ENCODE results near the gene CYGB. TPM values are rescaled to one million over a fixed set of nuclear protein-coding genes. Genes with fewer than 3 reads are reported as not detected.

The CYGB gene
- total and polyA plus RNA-seq, 4 donors: 0.83 to 7.8 (median 1.4) TPM

DNA sequence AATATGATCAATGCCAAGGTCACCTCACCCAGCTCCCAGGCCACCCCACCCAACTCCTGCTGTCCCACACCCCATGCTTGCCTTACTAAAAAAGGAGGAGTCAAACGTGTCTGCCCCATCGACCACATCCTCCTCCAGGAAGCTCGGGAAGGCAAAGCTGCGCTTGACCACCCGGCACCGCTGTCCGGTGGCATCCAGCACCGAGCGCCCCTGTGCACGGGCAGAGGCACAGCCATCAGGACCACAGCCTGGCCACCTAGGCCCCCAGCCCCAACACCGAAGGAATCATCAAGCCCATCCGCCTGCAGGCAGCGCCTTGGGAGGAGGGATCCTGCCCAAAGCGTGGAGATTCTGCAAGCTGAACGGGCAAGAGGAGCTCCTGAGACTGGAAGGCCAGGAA is 59.9 kb downstream of the CYGB start (continued):
- no peak for TF ChIP-seq FOXA1 (IDR thresholded peaks at IDR 0.05)
- TF ChIP-seq GABPA (IDR thresholded peaks at IDR 0.05 in 1 of 2, conservative IDR thresholded peaks at IDR 0.05 in 1 of 2): no peak
- TF ChIP-seq, protein P1, sequence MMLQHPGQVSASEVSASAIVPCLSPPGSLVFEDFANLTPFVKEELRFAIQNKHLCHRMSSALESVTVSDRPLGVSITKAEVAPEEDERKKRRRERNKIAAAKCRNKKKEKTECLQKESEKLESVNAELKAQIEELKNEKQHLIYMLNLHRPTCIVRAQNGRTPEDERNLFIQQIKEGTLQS (IDR thresholded peaks at IDR 0.05): no peak
- no peak for TF ChIP-seq RXRA (IDR thresholded peaks at IDR 0.05)
- TF ChIP-seq NR2F2 (IDR thresholded peaks at IDR 0.05): no peak
- TF ChIP-seq JUND (IDR thresholded peaks at IDR 0.05): no peak

Small RNA genes lying within 50 kb of the gene (small RNA-seq; reads per million reads assigned to genes)
- gene SNORD1A (not detected), gene SNORD1B (90.2 reads per million, percentile 97 among the genes with 10 or more reads in this experiment)

Other genes starting within 250 kb of the CYGB start
- 1 to 10 TPM in 1 of 2 donors, under 1 TPM in 1; 0.56 to 6.1 TPM for gene QRICH2, start 229.4 kb downstream of the CYGB start, total RNA-seq
- gene QRICH2, start 229.4 kb downstream of the CYGB start, polyA plus RNA-seq: under 1 TPM; 0.67 TPM
- gene PRPSAP1, start 183.8 kb downstream of the CYGB start, total RNA-seq: 10 to 100 TPM; 21.4 to 78.1 TPM
- 10 to 100 TPM; 33.9 to 71.3 TPM for gene PRPSAP1, start 183.8 kb downstream of the CYGB start, polyA plus RNA-seq
- 10 to 100 TPM in 1 of 2 donors, under 1 TPM in 1; 0.92 to 11.4 TPM for gene SPHK1, start 153.1 kb downstream of the CYGB start, total RNA-seq
- 1 to 10 TPM in 1 of 2 donors, under 1 TPM in 1; 0.89 to 1.3 TPM for gene SPHK1, start 153.1 kb downstream of the CYGB start, polyA plus RNA-seq
- gene UBE2O, start 84.6 kb downstream of the CYGB start, total RNA-seq: 10 to 100 TPM; 13.1 to 71.5 TPM
- 1 to 10 TPM; 3.3 to 5.4 TPM for gene UBE2O, start 84.6 kb downstream of the CYGB start, polyA plus RNA-seq
- gene AANAT, start 70.1 kb downstream of the CYGB start, total RNA-seq: not detected
- not detected for gene AANAT, start 70.1 kb downstream of the CYGB start, polyA plus RNA-seq
- 1 to 10 TPM; 3.6 to 6.7 TPM for gene RHBDF2, start 36.3 kb downstream of the CYGB start, total RNA-seq
- gene RHBDF2, start 36.3 kb downstream of the CYGB start, polyA plus RNA-seq: 1 to 10 TPM; 2.9 to 5.6 TPM
- gene PRCD, start 2.3 kb upstream of the CYGB start, total RNA-seq: 1 to 10 TPM in 1 of 2 donors, under 1 TPM in 1; 0.75 to 1.0 TPM
- gene PRCD, start 2.3 kb upstream of the CYGB start, polyA plus RNA-seq: under 1 TPM in 1 of 2 donors, not detected in 1; 0.63 TPM
- gene ST6GALNAC2, start 48.2 kb upstream of the CYGB start, total RNA-seq: 1 to 10 TPM; 1.3 to 2.6 TPM
- gene ST6GALNAC2, start 48.2 kb upstream of the CYGB start, polyA plus RNA-seq: under 1 TPM; 0.52 to 0.90 TPM
- gene ST6GALNAC1, start 106.0 kb upstream of the CYGB start, total RNA-seq: 1 to 10 TPM in 1 of 2 donors, not detected in 1; 2.1 TPM
- gene ST6GALNAC1, start 106.0 kb upstream of the CYGB start, polyA plus RNA-seq: under 1 TPM; 0.16 to 0.21 TPM
- 10 to 100 TPM in 1 of 2 donors, 1 to 10 TPM in 1; 9.8 to 12.9 TPM for gene MXRA7, start 173.3 kb upstream of the CYGB start, total RNA-seq
- 10 to 100 TPM in 1 of 2 donors, 1 to 10 TPM in 1; 4.8 to 22.1 TPM for gene MXRA7, start 173.3 kb upstream of the CYGB start, polyA plus RNA-seq
- gene JMJD6, start 188.9 kb upstream of the CYGB start, total RNA-seq: 10 to 100 TPM; 10.6 to 16.1 TPM
- 10 to 100 TPM in 1 of 2 donors, 1 to 10 TPM in 1; 9.9 to 11.8 TPM for gene JMJD6, start 188.9 kb upstream of the CYGB start, polyA plus RNA-seq
- gene METTL23, start 189.1 kb upstream of the CYGB start, total RNA-seq: 10 to 100 TPM; 15.6 to 17.4 TPM
- 10 to 100 TPM; 26.8 to 37.2 TPM for gene METTL23, start 189.1 kb upstream of the CYGB start, polyA plus RNA-seq
- gene SRSF2, start 199.6 kb upstream of the CYGB start, total RNA-seq: 100 to 1,000 TPM; 171 to 184 TPM
- gene SRSF2, start 199.6 kb upstream of the CYGB start, polyA plus RNA-seq: 100 to 1,000 TPM in 1 of 2 donors, 10 to 100 TPM in 1; 66.5 to 130 TPM
- 10 to 100 TPM; 24.6 to 26.9 TPM for gene MFSD11, start 200.4 kb upstream of the CYGB start, total RNA-seq
- gene MFSD11, start 200.4 kb upstream of the CYGB start, polyA plus RNA-seq: 10 to 100 TPM in 1 of 2 donors, 1 to 10 TPM in 1; 8.6 to 10.3 TPM